ENCODE data around the gene NXN.
"Not testable (repeated sequence)": the region's sequence is repeated elsewhere in the genome, so short reads cannot be mapped to it uniquely, and the experiment has no call there.

NXN gene

DNA sequence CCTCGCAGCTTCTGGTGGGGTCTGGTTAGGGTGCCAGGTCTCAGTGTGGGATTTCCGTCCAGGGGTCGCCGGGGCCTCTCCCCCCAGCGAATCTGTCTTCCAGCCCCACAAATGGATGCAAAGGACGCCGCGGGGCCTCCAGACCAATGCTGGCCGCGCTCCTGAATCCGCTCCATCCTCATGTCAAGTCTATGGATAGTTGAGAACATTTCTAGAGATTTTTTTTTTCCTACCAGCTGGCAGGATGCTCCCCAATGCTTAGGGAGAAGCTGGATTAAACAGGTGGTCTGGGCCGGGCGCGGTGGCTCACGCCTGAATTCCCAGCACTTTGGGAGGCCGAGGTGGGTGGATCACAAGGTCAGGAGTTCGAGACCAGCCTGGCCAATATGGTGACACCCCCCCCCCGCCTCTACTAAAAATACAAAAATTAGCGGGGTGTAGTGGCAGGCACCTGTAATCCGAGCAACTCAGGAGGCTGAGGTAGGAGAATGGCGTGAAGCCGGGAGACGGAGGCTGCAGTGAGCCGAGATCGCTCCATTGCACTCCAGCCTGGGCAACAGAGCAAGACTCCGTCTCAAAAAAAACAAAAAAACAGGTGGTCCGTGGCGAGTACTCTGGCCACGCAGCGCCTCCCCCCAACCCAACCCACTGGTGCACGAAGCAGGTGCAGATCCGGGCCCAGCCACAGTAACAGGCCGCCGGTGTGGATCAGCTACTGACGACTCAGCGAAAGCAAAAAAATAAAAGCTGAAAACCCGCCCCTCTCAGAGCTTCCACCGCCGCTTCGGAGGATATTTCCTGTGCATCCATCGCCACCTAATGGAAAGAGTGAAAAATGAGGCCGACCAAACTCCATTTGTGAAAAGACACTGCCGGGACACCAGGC is 1.1 kb upstream of the NXN start:
- Histone ChIP-seq H3K9ac (ENCODE audit: low read depth in 1 of 2, low read length in 2 of 2) (peak overlapping the region; percentile 15 to 24), H3K36me3 (ENCODE audit: control insufficient read depth in 2 of 2, insufficient read depth in 2 of 2, low read length in 2 of 2) (no peaks in the 10 kb centered on the region), H3K9me3 (ENCODE audit: control insufficient read depth in 2 of 2, low read length in 2 of 2) (no peaks in the 10 kb centered on the region), H3K27ac (ENCODE audit: low read depth in 2 of 2, low read length in 2 of 2) (peak overlapping the region in 1 of 2 donors; percentile 58), H3K27me3 (ENCODE audit: control insufficient read depth in 2 of 2, insufficient read depth in 2 of 2, low read length in 2 of 2) (peaks cover 7 to 12% of the 10 kb centered on the region in 2 donors), H3K4me3 (ENCODE audit: low read length in 2 of 2) (peak overlapping the region; percentile 59 to 68), H3K4me1 (ENCODE audit: control insufficient read depth in 2 of 2, insufficient read depth in 2 of 2, low read length in 2 of 2) (peaks cover 3 to 6% of the 10 kb centered on the region in 2 donors)

DNA sequence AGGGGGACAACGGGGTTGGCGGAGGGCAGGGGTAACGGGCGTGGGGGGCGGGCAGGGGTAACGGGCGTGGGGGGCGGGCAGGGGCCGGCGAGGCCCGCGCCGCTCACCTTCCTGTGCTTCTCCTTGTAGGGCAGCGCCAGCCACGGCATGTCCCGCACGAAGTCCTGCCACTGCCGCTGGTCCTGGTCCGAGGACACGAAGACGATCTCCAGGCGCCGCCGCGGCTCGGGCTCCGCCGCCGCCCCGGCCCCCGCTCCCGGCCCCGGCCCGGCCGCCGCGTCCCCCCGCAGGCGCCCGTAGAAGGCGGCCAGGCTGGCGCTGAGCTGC is 401 bp downstream of the NXN start:
- Histone ChIP-seq H3K4me3 (ENCODE audit: low read length in 2 of 2) (peak overlapping the region; percentile 31 to 60), H3K27me3 (ENCODE audit: control insufficient read depth in 2 of 2, insufficient read depth in 2 of 2, low read length in 2 of 2) (peaks cover 12 to 14% of the 10 kb centered on the region in 2 donors), H3K4me1 (ENCODE audit: control insufficient read depth in 2 of 2, insufficient read depth in 2 of 2, low read length in 2 of 2) (peaks cover 3 to 6% of the 10 kb centered on the region in 2 donors), H3K36me3 (ENCODE audit: control insufficient read depth in 2 of 2, insufficient read depth in 2 of 2, low read length in 2 of 2) (no peaks in the 10 kb centered on the region), H3K27ac (ENCODE audit: low read depth in 2 of 2, low read length in 2 of 2) (peak overlapping the region in 1 of 2 donors; percentile 43), H3K9me3 (ENCODE audit: control insufficient read depth in 2 of 2, low read length in 2 of 2) (no peaks in the 10 kb centered on the region), H3K9ac (ENCODE audit: low read depth in 1 of 2, low read length in 2 of 2) (no peak overlapping the region)

DNA sequence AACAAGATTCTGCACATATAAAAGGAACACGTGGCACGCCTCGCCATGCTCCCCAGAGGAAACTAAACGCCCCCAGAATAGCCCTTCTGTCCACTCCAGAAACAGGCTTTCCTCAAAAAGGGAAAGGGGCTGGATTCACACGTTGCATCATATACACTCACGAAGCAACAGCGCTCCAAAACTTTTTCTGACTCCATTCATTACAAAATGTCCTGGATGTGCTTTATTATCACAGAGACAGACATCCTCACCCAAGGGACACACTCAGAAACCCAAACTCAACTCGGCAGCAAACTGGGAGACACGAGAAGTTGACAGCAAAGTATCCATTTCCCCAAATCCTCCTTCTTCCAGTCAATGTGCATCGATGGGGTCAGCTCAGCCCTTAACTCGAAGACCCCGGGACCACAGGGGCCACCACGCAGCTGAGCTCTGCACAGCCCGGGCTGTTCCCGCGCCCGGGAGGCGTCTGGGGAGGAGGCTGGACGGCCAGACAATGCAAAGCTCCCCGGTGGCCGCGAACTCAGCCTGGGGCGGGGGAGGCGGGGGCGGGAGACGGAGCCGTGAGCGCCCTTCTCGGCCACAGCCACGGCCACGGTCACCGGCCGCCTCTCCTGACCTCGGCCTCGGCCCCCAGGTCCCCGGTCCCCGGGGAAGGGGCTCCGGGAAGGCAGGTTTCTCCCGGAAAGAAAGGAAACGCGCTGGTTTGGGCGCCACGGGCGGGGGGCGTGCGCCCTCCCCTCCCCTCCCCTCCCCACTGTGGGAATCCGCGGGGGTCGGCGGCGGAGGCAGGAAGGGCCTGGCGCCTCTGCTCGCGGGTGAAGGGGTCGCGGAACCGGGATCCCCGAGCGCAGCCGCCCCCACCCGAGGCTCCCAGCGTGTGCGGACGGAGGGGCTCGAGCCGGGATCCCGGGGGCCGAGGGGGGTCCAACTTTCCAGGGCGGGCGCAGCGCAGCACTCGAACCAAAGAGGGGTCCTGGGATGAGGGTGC is 1.2 kb downstream of the NXN start:
- Histone ChIP-seq H3K4me3 (ENCODE audit: low read length in 2 of 2) (peak overlapping the region; percentile 32 to 57), H3K4me1 (ENCODE audit: control insufficient read depth in 2 of 2, insufficient read depth in 2 of 2, low read length in 2 of 2) (peaks cover 3 to 6% of the 10 kb centered on the region in 2 donors), H3K27me3 (ENCODE audit: control insufficient read depth in 2 of 2, insufficient read depth in 2 of 2, low read length in 2 of 2) (peaks cover 12 to 14% of the 10 kb centered on the region in 2 donors), H3K9me3 (ENCODE audit: control insufficient read depth in 2 of 2, low read length in 2 of 2) (no peaks in the 10 kb centered on the region), H3K36me3 (ENCODE audit: control insufficient read depth in 2 of 2, insufficient read depth in 2 of 2, low read length in 2 of 2) (no peaks in the 10 kb centered on the region), H3K9ac (ENCODE audit: low read depth in 1 of 2, low read length in 2 of 2) (no peak overlapping the region), H3K27ac (ENCODE audit: low read depth in 2 of 2, low read length in 2 of 2) (peak overlapping the region in 1 of 2 donors; percentile 43)

DNA sequence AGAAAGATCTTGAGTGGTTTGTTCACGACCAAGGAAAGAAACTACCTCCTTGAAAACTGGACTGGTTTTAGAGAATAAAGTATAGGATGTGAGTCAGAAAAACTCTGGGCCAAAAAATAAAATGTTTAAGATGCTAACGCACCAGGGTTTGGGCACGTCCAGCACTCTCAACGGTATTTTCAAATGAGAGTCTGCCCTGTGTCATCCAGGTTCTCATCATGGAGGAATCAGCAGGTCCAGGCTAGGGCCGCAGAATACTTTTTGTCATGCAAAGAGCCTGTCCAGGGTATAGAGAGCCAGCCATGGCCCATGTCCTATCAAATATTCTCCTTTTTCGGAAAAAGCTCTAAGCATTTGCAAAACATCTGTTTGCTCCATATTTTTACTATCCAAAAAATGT is 2.4 kb downstream of the NXN start:
- no peak overlapping the region for H3K9ac ChIP-seq (ENCODE audit: low read depth in 1 of 2, low read length in 2 of 2)
- no peaks in the 10 kb centered on the region for H3K9me3 ChIP-seq (ENCODE audit: control insufficient read depth in 2 of 2, low read length in 2 of 2)
- H3K4me1 ChIP-seq (ENCODE audit: control insufficient read depth in 2 of 2, insufficient read depth in 2 of 2, low read length in 2 of 2): peaks cover 3 to 6% of the 10 kb centered on the region in 2 donors
- H3K27me3 ChIP-seq (ENCODE audit: control insufficient read depth in 2 of 2, insufficient read depth in 2 of 2, low read length in 2 of 2): peaks cover 14% of the 10 kb centered on the region in 2 donors
- H3K4me3 ChIP-seq (ENCODE audit: low read length in 2 of 2): no peak overlapping the region
- no peak overlapping the region for H3K27ac ChIP-seq (ENCODE audit: low read depth in 2 of 2, low read length in 2 of 2)
- H3K36me3 ChIP-seq (ENCODE audit: control insufficient read depth in 2 of 2, insufficient read depth in 2 of 2, low read length in 2 of 2): no peaks in the 10 kb centered on the region

DNA sequence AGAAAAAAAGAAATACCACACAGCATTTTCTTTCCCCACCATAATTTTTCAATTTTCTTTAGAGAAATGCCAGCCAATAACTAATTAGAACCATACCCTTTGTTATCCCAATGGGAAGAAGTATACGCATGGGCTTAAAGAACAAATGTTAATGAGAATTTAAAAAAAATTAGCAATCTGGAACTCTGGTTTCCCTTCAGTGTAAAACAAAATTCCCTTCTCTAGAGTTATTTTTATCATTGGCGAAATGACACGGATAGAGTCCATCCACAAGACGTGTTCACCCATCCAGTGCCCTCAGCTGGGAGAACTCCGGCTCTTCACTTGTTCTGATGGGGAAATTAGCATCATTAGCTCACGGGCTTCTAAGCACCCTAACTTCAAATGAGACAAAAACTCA is 3.3 kb downstream of the NXN start:
- H3K4me1 ChIP-seq (ENCODE audit: control insufficient read depth in 2 of 2, insufficient read depth in 2 of 2, low read length in 2 of 2): peaks cover 3 to 6% of the 10 kb centered on the region in 2 donors
- no peak overlapping the region for H3K4me3 ChIP-seq (ENCODE audit: low read length in 2 of 2)
- peaks cover 14% of the 10 kb centered on the region in 2 donors for H3K27me3 ChIP-seq (ENCODE audit: control insufficient read depth in 2 of 2, insufficient read depth in 2 of 2, low read length in 2 of 2)
- no peak overlapping the region for H3K9ac ChIP-seq (ENCODE audit: low read depth in 1 of 2, low read length in 2 of 2)
- H3K27ac ChIP-seq (ENCODE audit: low read depth in 2 of 2, low read length in 2 of 2): no peak overlapping the region
- H3K36me3 ChIP-seq (ENCODE audit: control insufficient read depth in 2 of 2, insufficient read depth in 2 of 2, low read length in 2 of 2): no peaks in the 10 kb centered on the region
- H3K9me3 ChIP-seq (ENCODE audit: control insufficient read depth in 2 of 2, low read length in 2 of 2): no peaks in the 10 kb centered on the region

DNA sequence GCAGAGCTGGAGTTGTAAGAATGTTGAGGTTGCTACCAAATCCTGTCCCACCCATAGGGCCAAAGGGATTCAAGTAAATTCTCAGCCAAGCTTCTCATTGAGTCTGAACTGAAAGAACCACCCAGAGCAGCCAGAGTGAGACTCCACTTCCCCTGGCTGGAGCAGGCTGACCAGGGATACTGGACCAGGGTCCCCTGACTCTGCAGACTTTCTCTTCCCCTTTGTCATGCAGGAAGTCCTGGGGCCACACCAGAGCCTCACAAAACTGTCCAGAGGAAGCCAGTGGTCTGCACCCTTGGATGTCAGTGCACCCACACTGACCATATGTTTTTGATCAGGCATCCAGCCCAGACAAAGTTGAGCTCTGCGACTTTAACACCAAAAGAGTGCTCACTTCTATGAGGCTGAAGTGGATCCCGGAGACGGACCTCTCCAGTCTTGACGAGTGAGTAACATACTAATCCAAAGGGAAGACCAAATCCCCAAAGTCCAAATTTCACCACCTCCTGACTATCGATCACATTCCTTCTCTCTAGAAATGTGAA is 4.1 kb downstream of the NXN start:
- Histone ChIP-seq H3K27ac (ENCODE audit: low read depth in 2 of 2, low read length in 2 of 2) (no peak overlapping the region), H3K9ac (ENCODE audit: low read depth in 1 of 2, low read length in 2 of 2) (no peak overlapping the region), H3K27me3 (ENCODE audit: control insufficient read depth in 2 of 2, insufficient read depth in 2 of 2, low read length in 2 of 2) (peaks cover 16 to 18% of the 10 kb centered on the region in 2 donors)

DNA sequence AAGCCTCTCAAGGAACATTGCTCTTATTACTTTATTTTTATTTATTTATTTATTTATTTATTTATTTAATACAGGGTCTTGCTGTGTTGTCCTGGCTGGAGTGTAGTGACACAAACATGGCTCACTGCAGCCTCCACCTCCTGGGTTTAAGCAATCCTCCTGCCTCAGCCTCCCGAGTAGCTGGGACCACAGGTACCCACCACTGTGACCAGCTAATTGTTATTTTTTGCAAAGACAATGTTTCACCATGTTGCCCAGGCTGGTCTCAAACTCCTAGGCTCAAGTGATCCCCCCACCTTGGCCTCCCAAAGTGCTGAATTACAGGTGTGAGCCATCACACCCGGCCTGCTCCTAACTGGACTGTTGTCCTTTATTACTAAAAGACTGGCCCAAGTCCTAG is 4.8 kb downstream of the NXN start:
- peaks cover 18 to 19% of the 10 kb centered on the region in 2 donors for H3K27me3 ChIP-seq (ENCODE audit: control insufficient read depth in 2 of 2, insufficient read depth in 2 of 2, low read length in 2 of 2)
- H3K27ac ChIP-seq (ENCODE audit: low read depth in 2 of 2, low read length in 2 of 2): not testable (repeated sequence)

More for the DNA sequence above, 4.1 kb downstream of the NXN start:
- Histone ChIP-seq H3K9me3 (ENCODE audit: control insufficient read depth in 2 of 2, low read length in 2 of 2) (no peaks in the 10 kb centered on the region), H3K36me3 (ENCODE audit: control insufficient read depth in 2 of 2, insufficient read depth in 2 of 2, low read length in 2 of 2) (no peaks in the 10 kb centered on the region), H3K4me1 (ENCODE audit: control insufficient read depth in 2 of 2, insufficient read depth in 2 of 2, low read length in 2 of 2) (peaks cover 3% of the 10 kb centered on the region in 2 donors), H3K4me3 (ENCODE audit: low read length in 2 of 2) (no peak overlapping the region)

DNA sequence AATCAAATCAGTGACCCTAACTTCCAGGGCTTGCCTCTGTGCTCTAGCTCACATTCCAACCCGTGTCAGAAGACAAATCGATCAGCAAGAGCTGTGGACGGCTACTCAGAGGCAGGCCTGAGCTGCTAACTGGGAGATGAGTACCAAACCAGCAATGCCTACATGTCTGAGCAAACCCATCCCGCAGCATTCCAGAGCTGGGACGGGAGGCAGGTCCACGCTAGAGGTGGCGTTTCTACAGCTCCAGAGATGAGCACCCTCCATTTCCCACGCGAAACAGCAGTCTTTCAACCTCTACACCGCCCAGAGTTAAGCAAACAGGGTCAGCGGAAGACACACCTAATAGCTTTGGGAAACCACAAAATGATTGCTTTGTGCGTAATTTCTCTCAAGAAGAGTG is 6.5 kb downstream of the NXN start:
- no peak overlapping the region for H3K27ac ChIP-seq (ENCODE audit: low read depth in 2 of 2, low read length in 2 of 2)
- H3K9me3 ChIP-seq (ENCODE audit: control insufficient read depth in 2 of 2, low read length in 2 of 2): no peaks in the 10 kb centered on the region
- no peak overlapping the region for H3K4me3 ChIP-seq (ENCODE audit: low read length in 2 of 2)
- no peaks in the 10 kb centered on the region for H3K36me3 ChIP-seq (ENCODE audit: control insufficient read depth in 2 of 2, insufficient read depth in 2 of 2, low read length in 2 of 2)
- peaks cover 20 to 22% of the 10 kb centered on the region in 2 donors for H3K27me3 ChIP-seq (ENCODE audit: control insufficient read depth in 2 of 2, insufficient read depth in 2 of 2, low read length in 2 of 2)
- H3K4me1 ChIP-seq (ENCODE audit: control insufficient read depth in 2 of 2, insufficient read depth in 2 of 2, low read length in 2 of 2): no peaks in the 10 kb centered on the region
- H3K9ac ChIP-seq (ENCODE audit: low read depth in 1 of 2, low read length in 2 of 2): no peak overlapping the region

More for the DNA sequence above, 4.8 kb downstream of the NXN start:
- H3K4me1 ChIP-seq (ENCODE audit: control insufficient read depth in 2 of 2, insufficient read depth in 2 of 2, low read length in 2 of 2); H3K9me3 ChIP-seq (ENCODE audit: control insufficient read depth in 2 of 2, low read length in 2 of 2); H3K36me3 ChIP-seq (ENCODE audit: control insufficient read depth in 2 of 2, insufficient read depth in 2 of 2, low read length in 2 of 2); H3K4me3 ChIP-seq (ENCODE audit: low read length in 2 of 2); H3K9ac ChIP-seq (ENCODE audit: low read depth in 1 of 2, low read length in 2 of 2): not testable (repeated sequence)

DNA sequence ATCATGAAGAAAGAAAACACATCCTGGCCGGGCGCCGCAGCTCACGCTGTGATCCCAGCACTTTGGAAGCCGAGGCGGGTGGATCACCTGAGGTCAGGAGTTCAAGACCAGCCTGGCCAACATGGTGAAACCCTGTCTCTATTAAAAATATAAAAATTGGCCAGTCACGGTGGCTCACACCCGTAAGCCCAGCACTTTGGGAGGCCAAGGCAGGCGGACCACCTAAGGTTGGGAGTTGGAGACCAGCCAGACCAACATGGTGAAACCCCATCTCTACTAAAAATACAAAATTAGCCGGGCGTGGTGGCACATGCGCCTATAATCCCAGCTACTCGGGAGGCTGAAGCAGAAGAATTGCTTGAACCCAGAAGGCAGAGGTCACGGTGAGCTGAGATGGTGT is 7.7 kb downstream of the NXN start:
- not testable (repeated sequence) for H3K9me3 ChIP-seq (ENCODE audit: control insufficient read depth in 2 of 2, low read length in 2 of 2); H3K4me3 ChIP-seq (ENCODE audit: low read length in 2 of 2); H3K4me1 ChIP-seq (ENCODE audit: control insufficient read depth in 2 of 2, insufficient read depth in 2 of 2, low read length in 2 of 2); H3K27ac ChIP-seq (ENCODE audit: low read depth in 2 of 2, low read length in 2 of 2); H3K9ac ChIP-seq (ENCODE audit: low read depth in 1 of 2, low read length in 2 of 2); H3K36me3 ChIP-seq (ENCODE audit: control insufficient read depth in 2 of 2, insufficient read depth in 2 of 2, low read length in 2 of 2)
- peaks cover 11 to 18% of the 10 kb centered on the region in 2 donors for H3K27me3 ChIP-seq (ENCODE audit: control insufficient read depth in 2 of 2, insufficient read depth in 2 of 2, low read length in 2 of 2)

All from mucosa of rectum (tissue), 2 donors.